GM10248 (cell line): Measurements from ENCODE around the gene TYW1B.
"Not testable (repeated sequence)": the region's sequence is repeated elsewhere in the genome, so short reads cannot be mapped to it uniquely, and the experiment has no call there.

Source experiments
- CTCF ChIA-PET: fragments of 300-600 bp; sonication (Branson Sonifier 250); formaldehyde crosslinking; extraction: SDS; loops from one replicate; lab custom pipeline; 2021; ENCODE audit warnings: antibody characterized with exemption; lab: Yijun Ruan, JAX
- POLR2A ChIA-PET: fragments of 350-650 bp; sonication (Branson Sonifier 250); formaldehyde crosslinking; extraction: SDS; loops from one replicate; lab custom pipeline; 2020; ENCODE audit warnings: antibody characterized with exemption; lab: Yijun Ruan, JAX
- DNase-seq: peaks from one replicate; pipeline ENCODE4 v3.0.0; 2012; ENCODE audit errors: extremely low spot score
- CTCF ChIP-seq: IDR thresholded peaks from 2 replicates; pipeline ENCODE4 v1.5.1; 2012; ENCODE audit warnings: mild to moderate bottlenecking, low read depth; ENCODE audit errors: extremely low read depth, missing control alignments, control extremely low read depth

TYW1B gene

GRCh38 chr7:72751978-72752377 is 76.0 kb downstream of the TYW1B start:
- POLR2A ChIA-PET = no interaction called here
- TF ChIP-seq CTCF = peak; percentile 11
- no peak for DNase-seq
- CTCF ChIA-PET = interaction anchor here (1.4 kb wide), 1 partner anchor 34 kb away, joined by 3 read pairs; no protein-coding TSS in a partner anchor

- no peak for TF ChIP-seq CTCF
- ChIA-PET CTCF (interaction anchor here (1.4 kb wide), 1 partner anchor 35 kb away, joined by 3 read pairs; no protein-coding TSS in a partner anchor), POLR2A (no interaction called here)
- no peak for DNase-seq
Observed at GRCh38 chr7:72751378-72751777, 76.6 kb downstream of the TYW1B start.

GRCh38 chr7:72748649-72749048 is 79.4 kb downstream of the TYW1B start:
- CTCF ChIA-PET, POLR2A ChIA-PET: not testable (repeated sequence)

GRCh38 chr7:72744244-72744926 is 83.6 kb downstream of the TYW1B start:
- DNase-seq, CTCF ChIA-PET, POLR2A ChIA-PET: not testable (repeated sequence)

More at GRCh38 chr7:72748649-72749048, 79.4 kb downstream of the TYW1B start:
- not testable (repeated sequence) for DNase-seq

GRCh38 chr7:72743801-72744200 is 84.2 kb downstream of the TYW1B start:
- DNase-seq, CTCF ChIA-PET, POLR2A ChIA-PET: not testable (repeated sequence)

- CTCF ChIA-PET, POLR2A ChIA-PET, DNase-seq: not testable (repeated sequence)
Observed at GRCh38 chr7:72739716-72740115, 88.3 kb downstream of the TYW1B start.

- POLR2A ChIA-PET, CTCF ChIA-PET, DNase-seq: not testable (repeated sequence)
Observed at GRCh38 chr7:72735855-72736254, 92.1 kb downstream of the TYW1B start.

- POLR2A ChIA-PET = not testable (repeated sequence)
Observed at GRCh38 chr7:72730815-72731214, 97.2 kb downstream of the TYW1B start.

GRCh38 chr7:72730384-72730783 is 97.6 kb downstream of the TYW1B start:
- DNase-seq, POLR2A ChIA-PET, CTCF ChIA-PET: not testable (repeated sequence)

More at GRCh38 chr7:72730815-72731214, 97.2 kb downstream of the TYW1B start:
- CTCF ChIA-PET, DNase-seq: not testable (repeated sequence)

- POLR2A ChIA-PET, CTCF ChIA-PET, DNase-seq: not testable (repeated sequence)
Observed at GRCh38 chr7:72729130-72729529, 98.9 kb downstream of the TYW1B start.

GRCh38 chr7:72722694-72723093 is 105.3 kb downstream of the TYW1B start:
- POLR2A ChIA-PET, CTCF ChIA-PET, DNase-seq: not testable (repeated sequence)

- POLR2A ChIA-PET, DNase-seq, CTCF ChIA-PET: not testable (repeated sequence)
Observed at GRCh38 chr7:72720890-72721289, 107.1 kb downstream of the TYW1B start.

- POLR2A ChIA-PET, DNase-seq, CTCF ChIA-PET: not testable (repeated sequence)
Observed at GRCh38 chr7:72717252-72717774, 110.7 kb downstream of the TYW1B start.

- POLR2A ChIA-PET, DNase-seq, CTCF ChIA-PET: not testable (repeated sequence)
Observed at GRCh38 chr7:72711927-72712326, 116.1 kb downstream of the TYW1B start.
